ENCODE measurements around the gene CLSTN2.

GRCh38 chr3:140388202-140388922 is 453.4 kb downstream of the CLSTN2 start:
- no peak for TF ChIP-seq EZH2 (IDR thresholded peaks at IDR 0.05; ENCODE audit: borderline replicate concordance, low read length)
- TF ChIP-seq, protein P1, sequence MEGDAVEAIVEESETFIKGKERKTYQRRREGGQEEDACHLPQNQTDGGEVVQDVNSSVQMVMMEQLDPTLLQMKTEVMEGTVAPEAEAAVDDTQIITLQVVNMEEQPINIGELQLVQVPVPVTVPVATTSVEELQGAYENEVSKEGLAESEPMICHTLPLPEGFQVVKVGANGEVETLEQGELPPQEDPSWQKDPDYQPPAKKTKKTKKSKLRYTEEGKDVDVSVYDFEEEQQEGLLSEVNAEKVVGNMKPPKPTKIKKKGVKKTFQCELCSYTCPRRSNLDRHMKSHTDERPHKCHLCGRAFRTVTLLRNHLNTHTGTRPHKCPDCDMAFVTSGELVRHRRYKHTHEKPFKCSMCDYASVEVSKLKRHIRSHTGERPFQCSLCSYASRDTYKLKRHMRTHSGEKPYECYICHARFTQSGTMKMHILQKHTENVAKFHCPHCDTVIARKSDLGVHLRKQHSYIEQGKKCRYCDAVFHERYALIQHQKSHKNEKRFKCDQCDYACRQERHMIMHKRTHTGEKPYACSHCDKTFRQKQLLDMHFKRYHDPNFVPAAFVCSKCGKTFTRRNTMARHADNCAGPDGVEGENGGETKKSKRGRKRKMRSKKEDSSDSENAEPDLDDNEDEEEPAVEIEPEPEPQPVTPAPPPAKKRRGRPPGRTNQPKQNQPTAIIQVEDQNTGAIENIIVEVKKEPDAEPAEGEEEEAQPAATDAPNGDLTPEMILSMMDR (conservative IDR thresholded peaks at IDR 0.05 in 1 of 2, IDR thresholded peaks at IDR 0.05 in 1 of 2; ENCODE audit: extremely low read depth in 1 of 2, insufficient read depth in 1 of 2, low read depth in 1 of 2, low read length in 2 of 2) = no peak
